HepG2 (cell line): ENCODE results near the gene TEX48. TPM values are rescaled to one million over a fixed set of nuclear protein-coding genes. Genes with fewer than 3 reads are reported as not detected.

Experiments used
- ATAC-seq: fragments of 200-7000 bp; cut with Tn5 transposase; 3 replicates; pipeline ENCODE4 v1.9.1; 2020; ENCODE audit warnings: mild to moderate bottlenecking, moderate library complexity
- BruUV-seq: library from RNA; stranded (reverse); fragments of 400-500 nt; replicated peaks from 2 replicates; lab custom pipeline; 2021; lab: Mats Ljungman, UMichigan
- CTCF ChIA-PET: fragments of 300-600 bp; formaldehyde crosslinking; extraction: SDS; loops from one replicate; lab custom pipeline; 2021; ENCODE audit warnings: low total read pairs, inconsistent platforms, low intra/inter-chr PET ratio; lab: Yijun Ruan, JAX
- POLR2A ChIA-PET: fragments of 350-600 bp; sonication (Branson Sonifier 250); formaldehyde crosslinking; loops from one replicate; lab custom pipeline; 2020; ENCODE audit warnings: antibody characterized with exemption, inconsistent platforms; lab: Yijun Ruan, JAX
- DNase-seq: peaks from one replicate; pipeline ENCODE4 v3.0.0-alpha.2; 2015; ENCODE audit warnings: low spot score
- FAIRE-seq: peaks from 3 replicates; lab custom pipeline; 2011; peaks lifted over from hg19 to GRCh38; lab: Jason Lieb, UNC
- H2AFZ ChIP-seq: one replicate; pipeline ENCODE4 v1.6.1; 2011; ENCODE audit warnings: low read length, inconsistent platforms
- H3K27ac ChIP-seq: fragments of 300-600 bp; 3 replicates; pipeline ENCODE4 v1.8.0; 2011; ENCODE audit warnings: mixed run types, mild to moderate bottlenecking, mixed read lengths, low read length, inconsistent platforms; ENCODE audit not compliant: insufficient read depth; ENCODE audit errors: extremely low read length
- H3K27me3 ChIP-seq, 2 experiments: fragments of 200-600 bp in 1 of 2; 2 replicates in 1 of 2; 3 replicates in 1 of 2; pipeline versions ENCODE4 v1.6.0 to v1.8.0; 2011; ENCODE audit warnings: low read length in 2 of 2, mild to moderate bottlenecking in 2 of 2, moderate library complexity in 2 of 2, inconsistent platforms in 1 of 2; ENCODE audit not compliant: insufficient read depth in 2 of 2, control insufficient read depth in 1 of 2
- H3K36me3 ChIP-seq, 2 experiments: fragments of 200-600 bp in 1 of 2; replicated peaks in 1 of 2; 2 replicates in 1 of 2; 3 replicates in 1 of 2; pipeline versions ENCODE4 v1.5.1 to v1.8.0; 2011; ENCODE audit warnings: low read length in 2 of 2, inconsistent platforms in 1 of 2; ENCODE audit not compliant: insufficient read depth in 2 of 2, control insufficient read depth in 1 of 2
- H3K4me1 ChIP-seq: 2 replicates; pipeline ENCODE4 v1.5.1; 2012; ENCODE audit warnings: low read length, inconsistent platforms; ENCODE audit not compliant: insufficient read depth
- H3K4me2 ChIP-seq: 2 replicates; pipeline ENCODE4 v1.6.0; 2011; ENCODE audit warnings: low read depth, low read length, inconsistent platforms
- H3K4me3 ChIP-seq, 3 experiments: fragments of 200-600 bp in 1 of 3; sonication (generic), shearing (Covaris generic) in 1 of 3; replicated peaks in 1 of 3; 2 replicates each; pipeline ENCODE4 v1.5.1; 2011 to 2016; ENCODE audit warnings: low read length in 3 of 3, inconsistent platforms in 2 of 3, low read depth in 2 of 3, mild to moderate bottlenecking in 2 of 3, control low read depth in 1 of 3, mixed read lengths in 1 of 3; ENCODE audit not compliant: insufficient read depth in 1 of 3
- H3K79me2 ChIP-seq: one replicate; pipeline ENCODE4 v1.6.1; 2011; ENCODE audit warnings: low read length, inconsistent platforms; ENCODE audit not compliant: insufficient read depth
- H3K9ac ChIP-seq: 2 replicates; pipeline ENCODE4 v1.6.0; 2011; ENCODE audit warnings: mild to moderate bottlenecking, low read depth, low read length, inconsistent platforms; ENCODE audit not compliant: insufficient read depth
- H3K9me3 ChIP-seq: 2 replicates; pipeline ENCODE4 v1.5.1; 2012; ENCODE audit warnings: mild to moderate bottlenecking, low read length
- H4K20me1 ChIP-seq: 2 replicates; pipeline ENCODE4 v1.6.0; 2011; ENCODE audit warnings: inconsistent platforms, mild to moderate bottlenecking, low read length, moderate library complexity; ENCODE audit not compliant: insufficient read depth
- AHR ChIP-seq: IDR thresholded peaks from 2 replicates; pipeline ENCODE4 v1.6.1; 2018; ENCODE audit warnings: missing genetic modification reagents, missing compliant biosample characterization
- CEBPB ChIP-seq: IDR thresholded peaks from 2 replicates; pipeline ENCODE4 v1.6.1; 2011; ENCODE audit warnings: low read depth, low read length, improper control_type of control experiment, borderline replicate concordance
- HDAC6 ChIP-seq: fragments of 200-600 bp; sonication (generic); IDR thresholded peaks from 2 replicates; pipeline ENCODE4 v1.7.0; 2017; ENCODE audit warnings: mild to moderate bottlenecking, antibody characterized with exemption, low read length, low read depth
- ISL2 ChIP-seq: sonication (generic); formaldehyde crosslinking; IDR thresholded peaks from 2 replicates; pipeline ENCODE4 v1.5.0; 2020; ENCODE audit warnings: missing genetic modification reagents
- PBX2 ChIP-seq: IDR thresholded peaks from 2 replicates; pipeline ENCODE4 v1.6.1; 2016; ENCODE audit warnings: control low read depth
- ZNF646 ChIP-seq: sonication (generic); formaldehyde crosslinking; IDR thresholded peaks from 2 replicates; pipeline ENCODE4 v1.9.0; 2021; ENCODE audit warnings: mild to moderate bottlenecking, missing genetic modification reagents
- ZNF800 ChIP-seq: sonication (generic); formaldehyde crosslinking; IDR thresholded peaks from 2 replicates; pipeline ENCODE4 v1.4.0; 2020; ENCODE audit warnings: missing genetic modification reagents
- WGBS: methylation state at CpG from one replicate; pipeline ENCODE4 v1.1.6; 2017; ENCODE audit warnings: low lambda C conversion rate; 5-methylcytosine and 5-hydroxymethylcytosine counted together
- in situ Hi-C: cut with HindIII; loops from 2 replicates; pipeline ENCODE4 v1.10.0; 2017; ENCODE audit warnings: low pct_unique_long_range_greater_than_20kb; ENCODE audit not compliant: extremely low pct_ligation_motif_present
- intact Hi-C: fragments of 100-400 bp; cut with micrococcal nuclease; formaldehyde crosslinking; loops from one replicate; pipeline ENCODE4 v1.10.0; 2022; ENCODE audit not compliant: unreplicated experiment
- polyA plus RNA-seq, 8 experiments: library from polyadenylated mRNA; depleted of rRNA in 3 of 8; stranded (reverse) in 7 of 8; unstranded in 1 of 8; fragments of >200 nt; fragmentation: Illumina TruSeq in 4 of 8; extraction: Trizol in 4 of 8; gene quantifications; 2 replicates each; pipeline versions ENCODE4 v1.2.1 to v1.2.3, GENCODE V29; 2011 to 2016; ENCODE audit warnings: low read depth in 4 of 8, missing spikeins in 1 of 8, mixed read lengths in 1 of 8; ENCODE audit not compliant: insufficient read depth in 1 of 8
- total RNA-seq, 5 experiments: library from RNA; depleted of rRNA; stranded (reverse); fragments of >200 nt; fragmentation: Illumina TruSeq; extraction: Trizol; gene quantifications; 2 replicates each; pipeline ENCODE4 v1.2.3, GENCODE V29; 2016; ENCODE audit warnings: low read depth in 1 of 5
- TF ChIP-seq, protein P1 (sequence below): sonication (generic); formaldehyde crosslinking; IDR thresholded peaks from 2 replicates; pipeline ENCODE4 v1.4.0; 2020; ENCODE audit warnings: mild to moderate bottlenecking, missing genetic modification reagents

TEX48 gene
- total and polyA plus RNA-seq, 2 of the 13 experiments (the other 11 are each of a cell fraction or from before 2014, with no cell fraction given) = not detected

DNA sequence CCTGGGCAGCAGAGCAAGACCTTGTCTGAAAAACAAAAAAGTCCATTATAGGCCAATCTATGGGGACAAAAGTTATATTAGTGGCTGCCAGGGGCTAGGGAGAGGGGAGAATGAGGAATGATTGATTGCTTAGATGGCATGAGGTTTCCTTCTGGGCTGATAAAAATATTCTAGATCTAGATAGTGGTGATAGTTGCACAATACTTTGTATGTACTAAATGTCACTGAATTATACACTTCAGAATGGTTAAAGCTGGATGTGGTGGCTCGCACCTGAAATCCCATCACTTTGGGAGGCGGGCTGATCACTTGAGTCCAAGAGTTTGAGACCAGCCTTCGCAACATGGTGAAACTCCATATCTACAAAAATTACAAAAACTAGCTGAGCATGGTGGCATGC lies 42.8 kb upstream of the TEX48 start:
- intact Hi-C loops (no loop called here), in situ Hi-C loops (no loop called here)
- Histone ChIP-seq H3K79me2 (no peaks in the 10 kb centered on the region), H3K27me3 (no peaks in the 10 kb centered on the region), H3K4me1 (peaks cover 35% of the 10 kb centered on the region), H3K4me2 (no peak overlapping the region), H3K9ac (no peak overlapping the region), H3K4me3 (no peak overlapping the region), H3K36me3 (no peaks in the 10 kb centered on the region), H2AFZ (no peak overlapping the region), H4K20me1 (no peaks in the 10 kb centered on the region), H3K27ac (no peak overlapping the region), H3K9me3 (no peaks in the 10 kb centered on the region)
- BruUV-seq = no TSS peak
- no peak for ATAC-seq
- no peak for FAIRE-seq
- ChIA-PET CTCF (no interaction called here), POLR2A (no interaction called here)
- no peak for DNase-seq
- 84% methylated on average over 3 of the region's 3 CpGs for WGBS
- TF ChIP-seq AHR (CRISPR knock-in tag) = no peak
- TF ChIP-seq PBX2 (CRISPR knock-in tag) = no peak
- peak; percentile 4; the same call in 1 of the 2 replicates for TF ChIP-seq CEBPB

DNA sequence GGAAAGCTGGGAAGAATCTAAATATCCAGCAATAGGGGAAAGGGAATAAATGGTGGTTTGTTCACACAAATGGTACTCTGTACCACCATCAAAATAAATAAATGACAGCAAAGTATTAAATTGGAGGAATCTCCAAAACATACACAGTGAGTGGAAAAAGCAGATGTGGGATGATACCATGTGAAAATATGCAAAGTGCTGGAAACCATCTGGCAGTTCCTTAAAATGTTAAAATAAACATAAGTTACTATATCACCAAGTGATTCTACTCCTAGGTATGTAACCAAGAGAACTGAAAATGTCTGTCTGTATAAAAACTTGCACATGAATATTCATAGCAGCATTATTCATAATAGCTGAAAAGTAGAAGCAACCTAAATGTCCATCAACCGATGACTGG lies 41.9 kb upstream of the TEX48 start:
- Histone ChIP-seq H3K27me3 (no peaks in the 10 kb centered on the region; a peak in 1 of 5 replicates), H4K20me1 (no peaks in the 10 kb centered on the region), H3K27ac (no peak overlapping the region), H3K79me2 (no peaks in the 10 kb centered on the region), H3K4me1 (peaks cover 40% of the 10 kb centered on the region), H2AFZ (no peak overlapping the region), H3K4me2 (no peak overlapping the region), H3K9me3 (no peaks in the 10 kb centered on the region), H3K9ac (no peak overlapping the region), H3K36me3 (no peaks in the 10 kb centered on the region), H3K4me3 (no peak overlapping the region)
- WGBS = 100% methylated on average over 1 of the region's 1 CpG
- in situ Hi-C loops (no loop called here), intact Hi-C loops (no loop called here)
- DNase-seq (no peak), ATAC-seq (no peak), FAIRE-seq (no peak)
- POLR2A ChIA-PET = no interaction called here
- CTCF ChIA-PET = no interaction called here
- BruUV-seq = no TSS peak
- TF ChIP-seq, protein P1, sequence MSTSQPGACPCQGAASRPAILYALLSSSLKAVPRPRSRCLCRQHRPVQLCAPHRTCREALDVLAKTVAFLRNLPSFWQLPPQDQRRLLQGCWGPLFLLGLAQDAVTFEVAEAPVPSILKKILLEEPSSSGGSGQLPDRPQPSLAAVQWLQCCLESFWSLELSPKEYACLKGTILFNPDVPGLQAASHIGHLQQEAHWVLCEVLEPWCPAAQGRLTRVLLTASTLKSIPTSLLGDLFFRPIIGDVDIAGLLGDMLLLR (CRISPR knock-in tag) = no peak
- no peak for TF ChIP-seq ISL2
- no peak for TF ChIP-seq ZNF800 (CRISPR knock-in tag)
- no peak for TF ChIP-seq ZNF646 (CRISPR knock-in tag)
- TF ChIP-seq HDAC6 = no peak
